Bronchial epithelial cell (primary cell): Measurements from ENCODE around the gene UTF1. TPM values are rescaled to one million over a fixed set of nuclear protein-coding genes. Genes with fewer than 3 reads are reported as not detected.
"Not testable (repeated sequence)": the region's sequence is repeated elsewhere in the genome, so short reads cannot be mapped to it uniquely, and the experiment has no call there.

ENCODE experiments used
- DNase-seq: peaks from one replicate; pipeline ENCODE4 v3.0.0-alpha.2; 2010; ENCODE audit warnings: low read depth
- FAIRE-seq: peaks from 2 replicates; lab custom pipeline; 2011; peaks lifted over from hg19 to GRCh38; lab: Jason Lieb, UNC
- H3K27me3 ChIP-seq: 2 replicates; pipeline ENCODE4 v1.5.1; 2011; ENCODE audit warnings: low read length; ENCODE audit not compliant: control insufficient read depth, insufficient read depth
- H3K36me3 ChIP-seq: 2 replicates; pipeline ENCODE4 v1.5.1; 2011; ENCODE audit warnings: low read length; ENCODE audit not compliant: control insufficient read depth, insufficient read depth
- H3K4me3 ChIP-seq: 2 replicates; pipeline ENCODE4 v1.5.1; 2011; ENCODE audit warnings: mild to moderate bottlenecking, low read depth, low read length, control low read depth
- total RNA-seq: library from RNA; depleted of rRNA; stranded (reverse); fragments of >200 nt; gene quantifications from 2 replicates; pipeline ENCODE4 v1.2.1, GENCODE V29; 2014
- TF ChIP-seq, protein P1 (sequence below): IDR thresholded peaks from 2 replicates; pipeline ENCODE4 v1.5.1; 2011; ENCODE audit warnings: mild to moderate bottlenecking, moderate library complexity, low read length, control low read depth, inconsistent platforms; ENCODE audit not compliant: insufficient read depth, severe bottlenecking

UTF1 gene
- total RNA-seq, 1 donor from 2014 or later, result not detected

DNA sequence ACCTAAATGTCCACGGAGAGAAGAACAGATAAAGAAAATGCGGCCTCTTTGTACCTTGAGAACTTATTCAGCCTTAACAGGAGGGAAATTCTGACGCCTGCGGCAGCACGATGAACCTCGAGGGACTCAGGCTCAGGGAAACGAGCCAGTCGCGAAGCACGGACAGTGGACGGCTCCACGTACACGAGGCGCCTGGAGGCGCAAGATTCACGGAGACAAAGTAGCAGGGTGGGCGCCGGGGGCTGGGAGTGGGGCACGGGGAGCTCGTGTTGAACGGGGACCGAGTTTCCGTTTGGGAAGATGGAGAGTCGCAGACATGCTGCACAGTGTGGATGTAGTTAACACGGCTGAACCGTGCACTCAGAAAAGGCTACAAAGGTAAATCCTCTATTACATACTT is 13.2 kb upstream of the UTF1 start:
- DNase-seq (no peak), FAIRE-seq (no peak)
- TF ChIP-seq, protein P1, sequence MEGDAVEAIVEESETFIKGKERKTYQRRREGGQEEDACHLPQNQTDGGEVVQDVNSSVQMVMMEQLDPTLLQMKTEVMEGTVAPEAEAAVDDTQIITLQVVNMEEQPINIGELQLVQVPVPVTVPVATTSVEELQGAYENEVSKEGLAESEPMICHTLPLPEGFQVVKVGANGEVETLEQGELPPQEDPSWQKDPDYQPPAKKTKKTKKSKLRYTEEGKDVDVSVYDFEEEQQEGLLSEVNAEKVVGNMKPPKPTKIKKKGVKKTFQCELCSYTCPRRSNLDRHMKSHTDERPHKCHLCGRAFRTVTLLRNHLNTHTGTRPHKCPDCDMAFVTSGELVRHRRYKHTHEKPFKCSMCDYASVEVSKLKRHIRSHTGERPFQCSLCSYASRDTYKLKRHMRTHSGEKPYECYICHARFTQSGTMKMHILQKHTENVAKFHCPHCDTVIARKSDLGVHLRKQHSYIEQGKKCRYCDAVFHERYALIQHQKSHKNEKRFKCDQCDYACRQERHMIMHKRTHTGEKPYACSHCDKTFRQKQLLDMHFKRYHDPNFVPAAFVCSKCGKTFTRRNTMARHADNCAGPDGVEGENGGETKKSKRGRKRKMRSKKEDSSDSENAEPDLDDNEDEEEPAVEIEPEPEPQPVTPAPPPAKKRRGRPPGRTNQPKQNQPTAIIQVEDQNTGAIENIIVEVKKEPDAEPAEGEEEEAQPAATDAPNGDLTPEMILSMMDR, result no peak
- no peaks in the 10 kb centered on the region for H3K36me3 ChIP-seq
- H3K27me3 ChIP-seq, result no peaks in the 10 kb centered on the region
- no peak overlapping the region for H3K4me3 ChIP-seq

DNA sequence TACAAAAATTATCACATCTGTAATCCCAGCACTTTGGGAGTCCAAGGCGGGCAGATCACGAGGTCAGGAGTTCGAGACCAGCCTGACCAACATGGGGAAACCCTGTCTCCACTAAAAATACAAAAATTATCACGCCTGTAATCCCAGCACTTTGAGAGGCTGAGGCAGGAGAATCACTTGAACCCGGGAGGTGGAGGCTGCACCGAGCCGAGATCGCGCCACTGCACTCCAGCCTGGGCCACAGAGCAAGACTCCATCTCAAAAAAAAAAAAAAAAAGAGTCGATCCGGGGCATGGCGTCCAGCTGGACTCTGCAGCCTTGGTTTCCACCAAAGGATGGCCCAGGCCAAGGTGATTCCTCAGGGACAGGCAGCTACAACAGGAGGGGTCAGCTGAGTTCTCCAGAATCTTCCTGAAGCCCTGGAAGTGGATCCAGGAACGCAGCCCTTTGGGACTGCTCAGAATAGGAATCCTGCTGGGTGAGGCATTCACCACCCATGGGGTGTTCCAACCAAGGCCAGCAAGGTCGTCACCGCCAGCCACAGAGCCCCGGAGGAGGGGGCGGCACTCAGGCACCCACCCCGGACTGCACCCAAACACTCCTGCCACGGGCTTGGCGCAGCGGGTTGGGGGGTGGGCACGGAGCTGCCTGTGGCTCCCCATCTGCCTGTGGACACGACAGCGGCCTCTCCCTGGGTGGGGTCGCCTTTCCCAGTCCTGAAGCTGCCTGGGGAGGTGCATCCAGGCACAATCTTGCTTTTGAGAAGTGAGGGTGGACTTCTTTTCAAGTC is 12.0 kb upstream of the UTF1 start:
- TF ChIP-seq, protein P1, result no peak
- FAIRE-seq, result no peak

DNA sequence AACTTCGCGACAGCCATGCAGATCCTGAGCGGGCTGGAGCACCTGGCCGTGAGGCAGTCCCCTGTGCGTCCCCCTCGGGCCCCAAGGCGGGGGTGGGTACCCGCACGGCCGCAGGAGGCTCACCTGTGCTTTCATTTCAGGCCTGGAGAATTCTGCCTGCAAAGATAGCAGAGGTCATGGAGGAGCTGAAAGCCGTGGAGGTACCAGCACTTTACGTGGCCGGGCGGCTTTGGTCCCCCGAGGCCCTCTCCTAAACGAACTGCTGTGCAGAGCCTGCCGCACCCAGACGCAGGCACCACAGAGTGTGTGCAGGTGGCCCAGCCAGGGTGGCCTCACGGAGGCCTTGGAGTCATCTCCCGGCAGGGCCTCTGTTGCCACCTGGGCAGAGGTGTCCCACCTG is 11.1 kb upstream of the UTF1 start:
- FAIRE-seq (no peak), DNase-seq (no peak)
- TF ChIP-seq, protein P1, result no peak
- Histone ChIP-seq H3K27me3 (no peaks in the 10 kb centered on the region), H3K36me3 (no peaks in the 10 kb centered on the region), H3K4me3 (no peak overlapping the region)

More for the DNA sequence above, 12.0 kb upstream of the UTF1 start:
- DNase-seq, result no peak
- Histone ChIP-seq H3K27me3 (no peaks in the 10 kb centered on the region), H3K4me3 (no peak overlapping the region), H3K36me3 (no peaks in the 10 kb centered on the region)

DNA sequence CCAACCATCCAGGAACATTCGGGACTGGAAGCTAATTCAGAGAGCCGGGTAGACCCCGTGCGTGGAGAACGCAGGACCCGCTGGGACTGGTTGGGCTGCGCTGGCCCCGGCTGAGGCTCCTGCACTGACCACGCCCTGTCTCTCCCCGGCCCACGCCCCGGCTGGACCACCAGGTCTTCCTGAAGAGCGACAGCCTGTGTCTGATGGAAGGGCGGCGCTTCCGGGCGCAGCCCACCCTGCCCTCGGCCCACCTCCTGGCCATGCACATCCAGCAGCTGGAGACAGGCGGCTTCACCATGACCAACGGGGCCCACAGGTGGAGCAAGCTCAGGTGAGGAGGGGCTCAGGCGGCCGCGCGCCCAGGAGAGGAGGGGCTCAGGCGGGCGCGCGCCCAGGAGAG is 10.2 kb upstream of the UTF1 start:
- H3K27me3 ChIP-seq, result no peaks in the 10 kb centered on the region
- no peak for DNase-seq
- FAIRE-seq, result no peak
- no peaks in the 10 kb centered on the region for H3K36me3 ChIP-seq
- TF ChIP-seq, protein P1, result no peak
- H3K4me3 ChIP-seq, result no peak overlapping the region

DNA sequence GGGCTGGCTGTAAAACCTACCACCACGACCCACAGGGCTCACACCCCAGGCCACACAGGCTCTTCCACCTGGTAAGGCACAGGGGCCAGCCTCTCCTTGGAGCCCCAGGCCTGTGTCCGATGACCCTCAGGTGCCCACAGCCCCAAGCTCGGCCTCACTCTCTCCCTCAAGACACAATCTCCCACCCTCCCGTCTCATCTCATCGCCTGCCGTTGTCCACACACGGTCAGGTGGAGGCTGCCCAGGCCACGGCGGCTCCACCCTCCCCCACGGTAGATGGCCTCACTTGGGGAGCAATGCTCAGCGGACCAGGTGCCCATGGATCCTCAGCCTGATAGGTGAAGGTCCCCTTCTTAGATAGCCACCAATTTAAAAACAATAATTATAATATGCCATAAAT is 8.7 kb upstream of the UTF1 start:
- no peak for DNase-seq
- Histone ChIP-seq H3K27me3 (no peaks in the 10 kb centered on the region), H3K36me3 (no peaks in the 10 kb centered on the region), H3K4me3 (no peak overlapping the region)
- FAIRE-seq, result no peak
- TF ChIP-seq, protein P1, result no peak

DNA sequence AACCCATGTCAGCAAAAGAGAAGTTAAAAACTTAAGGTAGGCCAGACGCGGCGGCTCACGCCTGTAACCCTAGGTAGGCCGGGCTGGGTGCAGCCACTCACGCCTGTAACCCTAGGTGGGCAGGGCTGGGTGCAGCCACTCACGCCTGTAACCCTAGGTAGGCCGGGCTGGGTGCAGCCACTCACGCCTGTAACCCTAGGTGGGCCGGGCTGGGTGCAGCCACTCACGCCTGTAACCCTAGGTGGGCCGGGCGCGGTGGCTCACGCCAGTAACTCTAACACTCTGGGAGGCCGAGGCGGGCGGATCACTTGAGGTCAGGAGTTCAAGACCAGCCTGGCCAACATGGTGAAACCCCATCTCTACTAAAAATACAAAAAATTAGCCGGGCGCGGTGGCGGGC is 8.3 kb upstream of the UTF1 start:
- not testable (repeated sequence) for H3K27me3 ChIP-seq, FAIRE-seq, DNase-seq, H3K36me3 ChIP-seq, H3K4me3 ChIP-seq
